Lung (tissue), 12 donors: ENCODE data around the gene ARSK. TPM values are rescaled to one million over a fixed set of nuclear protein-coding genes. Genes with fewer than 3 reads are reported as not detected.
"Not testable (repeated sequence)": the region's sequence is repeated elsewhere in the genome, so short reads cannot be mapped to it uniquely, and the experiment has no call there.

Experiments used
- ATAC-seq: fragments of 200-7000 bp; cut with Tn5 transposase; one replicate; pipeline ENCODE4 v1.9.1; 2020; ENCODE audit warnings: moderate number of reproducible peaks; ENCODE audit not compliant: insufficient read depth, low FRiP score
- DNase-seq, 3 donors: peaks; one replicate each; pipeline ENCODE4 v3.0.0-alpha.2; 2013 to 2017
- H3K27ac ChIP-seq, 2 donors: one replicate each; pipeline ENCODE4 v1.5.1; 2013; ENCODE audit warnings: mild to moderate bottlenecking in 2 of 2, moderate library complexity in 2 of 2, control low read depth in 1 of 2, inconsistent platforms in 1 of 2, low read depth in 1 of 2, low read length in 1 of 2
- H3K27me3 ChIP-seq, 3 donors: one replicate each; pipeline ENCODE4 v1.5.1; 2013; ENCODE audit warnings: low read length in 2 of 3; ENCODE audit not compliant: control insufficient read depth in 3 of 3, insufficient read depth in 3 of 3
- H3K36me3 ChIP-seq, 4 donors: one replicate each; pipeline ENCODE4 v1.5.1; 2013; ENCODE audit warnings: low read length in 4 of 4, mild to moderate bottlenecking in 1 of 4, moderate library complexity in 1 of 4; ENCODE audit not compliant: control insufficient read depth in 4 of 4, insufficient read depth in 4 of 4
- H3K4me1 ChIP-seq, 5 donors: one replicate each; pipeline ENCODE4 v1.5.1; 2013; ENCODE audit warnings: low read length in 5 of 5, mild to moderate bottlenecking in 2 of 5, moderate library complexity in 1 of 5; ENCODE audit not compliant: control insufficient read depth in 5 of 5, insufficient read depth in 5 of 5
- H3K4me3 ChIP-seq: one replicate; pipeline ENCODE4 v1.5.1; 2013; ENCODE audit warnings: mild to moderate bottlenecking, control low read depth, moderate library complexity
- H3K9ac ChIP-seq, 2 donors: one replicate each; pipeline ENCODE4 v1.5.1; 2013; ENCODE audit warnings: low read length in 2 of 2, control low read depth in 1 of 2; ENCODE audit not compliant: insufficient read depth in 1 of 2
- H3K9me3 ChIP-seq, 4 donors: one replicate each; pipeline ENCODE4 v1.5.1; 2013; ENCODE audit warnings: low read length in 3 of 4, mild to moderate bottlenecking in 1 of 4, moderate library complexity in 1 of 4; ENCODE audit not compliant: control insufficient read depth in 4 of 4, insufficient read depth in 3 of 4
- CTCF ChIP-seq: IDR thresholded peaks from 2 replicates; pipeline ENCODE4 v1.5.1; 2012; ENCODE audit warnings: mild to moderate bottlenecking; ENCODE audit errors: control extremely low read depth, extremely low read depth
- WGBS, 2 donors: extraction: QIAGEN DNeasy Blood & Tissue Kit; methylation state at CpG; one replicate each; pipeline ENCODE4 v1.1.7; 2013; 5-methylcytosine and 5-hydroxymethylcytosine counted together
- polyA plus RNA-seq, 2 donors: library from polyadenylated mRNA; stranded (reverse); fragments of 200-250 nt; gene quantifications; one replicate each; pipeline ENCODE4 v1.2.1, GENCODE V29; 2013
- total RNA-seq, 2 donors: library from RNA; depleted of rRNA in 1 of 2; stranded (reverse); fragments of >200 nt in 1 of 2; gene quantifications; one replicate each; pipeline ENCODE4 v1.2.1, GENCODE V29; 2014 to 2021
- donor health status: control.
- donor health status: control.
- donor health status: Bipolar disorder and iron deficiency.
- donor health status: healthy.
- donor health status: DM: yes; HTN: yes; CAD: no.

The ARSK gene
- total and polyA plus RNA-seq, 4 donors = 2.6 to 10.5 (median 4.3) TPM

GRCh38 chr5:95631991-95632675, 77.2 kb downstream of the ARSK start:
- WGBS, 2 donors = 72 to 82% methylated on average over 4 of the region's 4 CpGs
- H3K4me3 ChIP-seq = no peak overlapping the region
- no peak overlapping the region for H3K9ac ChIP-seq
- no peak for TF ChIP-seq CTCF
- H3K27ac ChIP-seq = no peak overlapping the region
- H3K36me3 ChIP-seq = no peaks in the 10 kb centered on the region
- DNase-seq (no peak), ATAC-seq (peak; percentile 77)
- no peaks in the 10 kb centered on the region for H3K27me3 ChIP-seq
- H3K9me3 ChIP-seq = no peaks in the 10 kb centered on the region
- H3K4me1 ChIP-seq = no peaks in the 10 kb centered on the region

GRCh38 chr5:95632942-95633341, 78.0 kb downstream of the ARSK start:
- not testable (repeated sequence) for H3K9ac ChIP-seq, H3K27me3 ChIP-seq, H3K4me3 ChIP-seq, DNase-seq, H3K4me1 ChIP-seq, H3K9me3 ChIP-seq, H3K36me3 ChIP-seq, H3K27ac ChIP-seq, ATAC-seq
- WGBS, 2 donors = 96% methylated on average over 2 of the region's 2 CpGs

GRCh38 chr5:95633671-95634070, 78.8 kb downstream of the ARSK start:
- no peaks in the 10 kb centered on the region for H3K36me3 ChIP-seq
- no peaks in the 10 kb centered on the region for H3K9me3 ChIP-seq
- H3K4me3 ChIP-seq = no peak overlapping the region
- H3K4me1 ChIP-seq = no peaks in the 10 kb centered on the region
- WGBS, 2 donors = 95% methylated on average over 3 of the region's 3 CpGs
- ATAC-seq (no peak), DNase-seq (no peak)
- no peak for TF ChIP-seq CTCF
- no peak overlapping the region for H3K9ac ChIP-seq
- no peaks in the 10 kb centered on the region for H3K27me3 ChIP-seq
- H3K27ac ChIP-seq = no peak overlapping the region

- no peaks in the 10 kb centered on the region for H3K36me3 ChIP-seq
- H3K9me3 ChIP-seq = no peaks in the 10 kb centered on the region
- no peak overlapping the region for H3K4me3 ChIP-seq
- no peak for ATAC-seq
- no peak for TF ChIP-seq CTCF
- no peak overlapping the region for H3K27ac ChIP-seq
- H3K27me3 ChIP-seq = no peaks in the 10 kb centered on the region
- H3K4me1 ChIP-seq = no peaks in the 10 kb centered on the region
- no peak overlapping the region for H3K9ac ChIP-seq
- 95 to 97% methylated on average over 3 of the region's 3 CpGs for WGBS, 2 donors
- no peak for DNase-seq
Measured at GRCh38 chr5:95634081-95634480, 79.2 kb downstream of the ARSK start.
